ENCODE measurements around the gene SOX6. TPM values are rescaled to one million over a fixed set of nuclear protein-coding genes. Genes with fewer than 3 reads are reported as not detected.
"Not testable (repeated sequence)": the region's sequence is repeated elsewhere in the genome, so short reads cannot be mapped to it uniquely, and the experiment has no call there.

The SOX6 gene
- total RNA-seq, 1 donor from 2014 or later: 0.34 TPM

- no peak overlapping the region for H3K4me3 Mint-ChIP-seq (ENCODE audit: low read depth)
- no peaks in the 10 kb centered on the region for H3K27me3 Mint-ChIP-seq (ENCODE audit: low read depth)
- no peak overlapping the region for H3K27ac Mint-ChIP-seq
- H3K9me3 Mint-ChIP-seq: peaks cover 21% of the 10 kb centered on the region
- no peaks in the 10 kb centered on the region for H3K4me1 Mint-ChIP-seq (ENCODE audit: low read depth)
- no peak for DNase-seq (ENCODE audit: low spot score)
- intact Hi-C loops (cut with micrococcal nuclease): no loop called here
- H3K36me3 Mint-ChIP-seq (ENCODE audit: low read depth): no peaks in the 10 kb centered on the region
These were observed 277.4 kb downstream of the SOX6 start for GRCh38 chr11:16078936-16079335.

GRCh38 chr11:16070573-16070972, 285.8 kb downstream of the SOX6 start:
- Mint-ChIP-seq H3K9me3 (peaks cover 15% of the 10 kb centered on the region), H3K4me3 (ENCODE audit: low read depth) (no peak overlapping the region), H3K4me1 (ENCODE audit: low read depth) (no peaks in the 10 kb centered on the region), H3K27me3 (ENCODE audit: low read depth) (no peaks in the 10 kb centered on the region), H3K36me3 (ENCODE audit: low read depth) (no peaks in the 10 kb centered on the region), H3K27ac (no peak overlapping the region)
- no peak for DNase-seq (ENCODE audit: low spot score)
- intact Hi-C loops (cut with micrococcal nuclease): no loop called here

GRCh38 chr11:16067268-16067667, 289.1 kb downstream of the SOX6 start:
- H3K4me1 Mint-ChIP-seq (ENCODE audit: low read depth); H3K36me3 Mint-ChIP-seq (ENCODE audit: low read depth); DNase-seq (ENCODE audit: low spot score); H3K27me3 Mint-ChIP-seq (ENCODE audit: low read depth); H3K9me3 Mint-ChIP-seq; intact Hi-C loops (cut with micrococcal nuclease); H3K27ac Mint-ChIP-seq; H3K4me3 Mint-ChIP-seq (ENCODE audit: low read depth): not testable (repeated sequence)

GRCh38 chr11:16059332-16059731, 297.0 kb downstream of the SOX6 start:
- no peak overlapping the region for H3K4me3 Mint-ChIP-seq (ENCODE audit: low read depth)
- no peak for DNase-seq (ENCODE audit: low spot score)
- H3K27ac Mint-ChIP-seq: no peak overlapping the region

GRCh38 chr11:16058671-16059070, 297.7 kb downstream of the SOX6 start:
- intact Hi-C loops (cut with micrococcal nuclease): no loop called here
- DNase-seq (ENCODE audit: low spot score): no peak
- no peaks in the 10 kb centered on the region for H3K4me1 Mint-ChIP-seq (ENCODE audit: low read depth)
- no peaks in the 10 kb centered on the region for H3K27me3 Mint-ChIP-seq (ENCODE audit: low read depth)
- no peak overlapping the region for H3K4me3 Mint-ChIP-seq (ENCODE audit: low read depth)
- no peak overlapping the region for H3K27ac Mint-ChIP-seq
- no peaks in the 10 kb centered on the region for H3K36me3 Mint-ChIP-seq (ENCODE audit: low read depth)
- H3K9me3 Mint-ChIP-seq: peaks cover 3% of the 10 kb centered on the region

More at GRCh38 chr11:16059332-16059731, 297.0 kb downstream of the SOX6 start:
- H3K9me3 Mint-ChIP-seq: peaks cover 3% of the 10 kb centered on the region
- H3K27me3 Mint-ChIP-seq (ENCODE audit: low read depth): no peaks in the 10 kb centered on the region
- H3K4me1 Mint-ChIP-seq (ENCODE audit: low read depth): no peaks in the 10 kb centered on the region
- intact Hi-C loops (cut with micrococcal nuclease): no loop called here
- no peaks in the 10 kb centered on the region for H3K36me3 Mint-ChIP-seq (ENCODE audit: low read depth)

GRCh38 chr11:16052750-16053149, 303.6 kb downstream of the SOX6 start:
- Mint-ChIP-seq H3K4me1 (ENCODE audit: low read depth) (no peaks in the 10 kb centered on the region), H3K27ac (no peak overlapping the region), H3K36me3 (ENCODE audit: low read depth) (no peaks in the 10 kb centered on the region), H3K4me3 (ENCODE audit: low read depth) (no peak overlapping the region), H3K27me3 (ENCODE audit: low read depth) (no peaks in the 10 kb centered on the region), H3K9me3 (no peaks in the 10 kb centered on the region)
- no peak for DNase-seq (ENCODE audit: low spot score)
- intact Hi-C loops (cut with micrococcal nuclease): no loop called here

- Mint-ChIP-seq H3K36me3 (ENCODE audit: low read depth) (no peaks in the 10 kb centered on the region), H3K27ac (no peak overlapping the region), H3K4me1 (ENCODE audit: low read depth) (no peaks in the 10 kb centered on the region), H3K27me3 (ENCODE audit: low read depth) (no peaks in the 10 kb centered on the region), H3K9me3 (no peaks in the 10 kb centered on the region), H3K4me3 (ENCODE audit: low read depth) (no peak overlapping the region)
- intact Hi-C loops (cut with micrococcal nuclease): no loop called here
- no peak for DNase-seq (ENCODE audit: low spot score)
These were observed 306.7 kb downstream of the SOX6 start for GRCh38 chr11:16049611-16050010.

- intact Hi-C loops (cut with micrococcal nuclease): no loop called here
- Mint-ChIP-seq H3K27ac (no peak overlapping the region), H3K9me3 (no peaks in the 10 kb centered on the region), H3K27me3 (ENCODE audit: low read depth) (no peaks in the 10 kb centered on the region), H3K4me1 (ENCODE audit: low read depth) (no peaks in the 10 kb centered on the region), H3K4me3 (ENCODE audit: low read depth) (no peak overlapping the region), H3K36me3 (ENCODE audit: low read depth) (no peaks in the 10 kb centered on the region)
- DNase-seq (ENCODE audit: low spot score): no peak
These were observed 309.3 kb downstream of the SOX6 start for GRCh38 chr11:16047073-16047472.

- no peak overlapping the region for H3K27ac Mint-ChIP-seq
- H3K27me3 Mint-ChIP-seq (ENCODE audit: low read depth): no peaks in the 10 kb centered on the region
- no peak overlapping the region for H3K4me3 Mint-ChIP-seq (ENCODE audit: low read depth)
- intact Hi-C loops (cut with micrococcal nuclease): no loop called here
- no peaks in the 10 kb centered on the region for H3K9me3 Mint-ChIP-seq
- no peaks in the 10 kb centered on the region for H3K36me3 Mint-ChIP-seq (ENCODE audit: low read depth)
- no peaks in the 10 kb centered on the region for H3K4me1 Mint-ChIP-seq (ENCODE audit: low read depth)
- DNase-seq (ENCODE audit: low spot score): no peak
These were observed 312.7 kb downstream of the SOX6 start for GRCh38 chr11:16043617-16044016.

GRCh38 chr11:16041207-16041606, 315.1 kb downstream of the SOX6 start:
- Mint-ChIP-seq H3K9me3 (no peaks in the 10 kb centered on the region), H3K27me3 (ENCODE audit: low read depth) (no peaks in the 10 kb centered on the region), H3K36me3 (ENCODE audit: low read depth) (no peaks in the 10 kb centered on the region), H3K27ac (no peak overlapping the region), H3K4me1 (ENCODE audit: low read depth) (no peaks in the 10 kb centered on the region), H3K4me3 (ENCODE audit: low read depth) (no peak overlapping the region)
- intact Hi-C loops (cut with micrococcal nuclease): no loop called here
- no peak for DNase-seq (ENCODE audit: low spot score)

- Mint-ChIP-seq H3K36me3 (ENCODE audit: low read depth) (no peaks in the 10 kb centered on the region), H3K4me1 (ENCODE audit: low read depth) (no peaks in the 10 kb centered on the region), H3K27me3 (ENCODE audit: low read depth) (no peaks in the 10 kb centered on the region), H3K4me3 (ENCODE audit: low read depth) (no peak overlapping the region), H3K9me3 (no peaks in the 10 kb centered on the region), H3K27ac (no peak overlapping the region)
- intact Hi-C loops (cut with micrococcal nuclease): no loop called here
- no peak for DNase-seq (ENCODE audit: low spot score)
These were observed 316.2 kb downstream of the SOX6 start for GRCh38 chr11:16040151-16040550.

- H3K36me3 Mint-ChIP-seq (ENCODE audit: low read depth): no peaks in the 10 kb centered on the region
- no peak for DNase-seq (ENCODE audit: low spot score)
- H3K27ac Mint-ChIP-seq: no peak overlapping the region
- H3K9me3 Mint-ChIP-seq: no peaks in the 10 kb centered on the region
- intact Hi-C loops (cut with micrococcal nuclease): no loop called here
- no peak overlapping the region for H3K4me3 Mint-ChIP-seq (ENCODE audit: low read depth)
- no peaks in the 10 kb centered on the region for H3K27me3 Mint-ChIP-seq (ENCODE audit: low read depth)
- no peaks in the 10 kb centered on the region for H3K4me1 Mint-ChIP-seq (ENCODE audit: low read depth)
These were observed 319.2 kb downstream of the SOX6 start for GRCh38 chr11:16037179-16037578.

GRCh38 chr11:16036218-16036617, 320.1 kb downstream of the SOX6 start:
- no peak for DNase-seq (ENCODE audit: low spot score)
- Mint-ChIP-seq H3K27ac (no peak overlapping the region), H3K4me3 (ENCODE audit: low read depth) (no peak overlapping the region), H3K9me3 (no peaks in the 10 kb centered on the region), H3K27me3 (ENCODE audit: low read depth) (no peaks in the 10 kb centered on the region), H3K4me1 (ENCODE audit: low read depth) (no peaks in the 10 kb centered on the region), H3K36me3 (ENCODE audit: low read depth) (no peaks in the 10 kb centered on the region)
- intact Hi-C loops (cut with micrococcal nuclease): no loop called here

- Mint-ChIP-seq H3K4me3 (ENCODE audit: low read depth) (no peak overlapping the region), H3K27ac (no peak overlapping the region), H3K9me3 (no peaks in the 10 kb centered on the region), H3K4me1 (ENCODE audit: low read depth) (no peaks in the 10 kb centered on the region), H3K27me3 (ENCODE audit: low read depth) (no peaks in the 10 kb centered on the region), H3K36me3 (ENCODE audit: low read depth) (no peaks in the 10 kb centered on the region)
- intact Hi-C loops (cut with micrococcal nuclease): no loop called here
- no peak for DNase-seq (ENCODE audit: low spot score)
These were observed 322.3 kb downstream of the SOX6 start for GRCh38 chr11:16034074-16034473.
